ENCODE measurements around the gene SPCS1.

- TF ChIP-seq, protein P1, sequence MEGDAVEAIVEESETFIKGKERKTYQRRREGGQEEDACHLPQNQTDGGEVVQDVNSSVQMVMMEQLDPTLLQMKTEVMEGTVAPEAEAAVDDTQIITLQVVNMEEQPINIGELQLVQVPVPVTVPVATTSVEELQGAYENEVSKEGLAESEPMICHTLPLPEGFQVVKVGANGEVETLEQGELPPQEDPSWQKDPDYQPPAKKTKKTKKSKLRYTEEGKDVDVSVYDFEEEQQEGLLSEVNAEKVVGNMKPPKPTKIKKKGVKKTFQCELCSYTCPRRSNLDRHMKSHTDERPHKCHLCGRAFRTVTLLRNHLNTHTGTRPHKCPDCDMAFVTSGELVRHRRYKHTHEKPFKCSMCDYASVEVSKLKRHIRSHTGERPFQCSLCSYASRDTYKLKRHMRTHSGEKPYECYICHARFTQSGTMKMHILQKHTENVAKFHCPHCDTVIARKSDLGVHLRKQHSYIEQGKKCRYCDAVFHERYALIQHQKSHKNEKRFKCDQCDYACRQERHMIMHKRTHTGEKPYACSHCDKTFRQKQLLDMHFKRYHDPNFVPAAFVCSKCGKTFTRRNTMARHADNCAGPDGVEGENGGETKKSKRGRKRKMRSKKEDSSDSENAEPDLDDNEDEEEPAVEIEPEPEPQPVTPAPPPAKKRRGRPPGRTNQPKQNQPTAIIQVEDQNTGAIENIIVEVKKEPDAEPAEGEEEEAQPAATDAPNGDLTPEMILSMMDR (conservative IDR thresholded peaks at IDR 0.05 in 1 of 2, IDR thresholded peaks at IDR 0.05 in 1 of 2; ENCODE audit: low read depth in 1 of 2, low read length in 2 of 2): no peak
- no peak for TF ChIP-seq EZH2 (IDR thresholded peaks at IDR 0.05; ENCODE audit: low read length, missing control alignments)
These were observed 35.0 kb upstream of the SPCS1 start for GRCh38 chr3:52670621-52671521.
